H1 (cell line): ENCODE data around the gene FRMD5. TPM values are rescaled to one million over a fixed set of nuclear protein-coding genes. Genes with fewer than 3 reads are reported as not detected.
A peak's percentile ranks its signal among the peaks of the same experiment; 100 is the strongest.

ENCODE experiments used
- SIN3A ChIP-seq, 2 experiments: IDR thresholded peaks in 1 of 2; conservative IDR thresholded peaks in 1 of 2; 2 replicates each; pipeline ENCODE4 v1.6.1; 2011 to 2012; ENCODE audit warnings: low read length in 2 of 2, improper control_type of control experiment in 1 of 2, low read depth in 1 of 2, mild to moderate bottlenecking in 1 of 2
- polyA plus RNA-seq, 7 experiments: library from polyadenylated mRNA; depleted of rRNA in 3 of 7; stranded (reverse) in 5 of 7; unstranded in 2 of 7; fragments of >200 nt in 5 of 7; fragments of 200-250 nt in 2 of 7; gene quantifications; 1 replicate in 5 of 7; 2 replicates in 1 of 7; 4 replicates in 1 of 7; pipeline versions ENCODE4 v1.2.1 to v1.2.3, GENCODE V29; 2011 to 2013; ENCODE audit warnings: missing spikeins in 2 of 7, mixed read lengths in 2 of 7
- total RNA-seq: library from RNA; stranded (reverse); fragmentation: NEBNext Ultra II Directional; extraction: Animal tissue kit (Norgen Biotek cat#: 25700); gene quantifications from 2 replicates; pipeline ENCODE4 v1.2.1, GENCODE V29; 2021
- TF ChIP-seq, protein P1 (sequence below): IDR thresholded peaks from 2 replicates; pipeline ENCODE4 v1.6.1; 2011; ENCODE audit warnings: low read length, improper control_type of control experiment
- TF ChIP-seq, protein P2 (sequence below): fragments of 300-600 bp; sonication (generic); IDR thresholded peaks from 2 replicates; pipeline ENCODE4 v1.7.1; 2012; ENCODE audit warnings: low read length, moderate library complexity, mild to moderate bottlenecking, inconsistent platforms; ENCODE audit not compliant: insufficient replicate concordance
- TF ChIP-seq, protein P3 (sequence below): IDR thresholded peaks from 2 replicates; pipeline ENCODE4 v1.6.1; 2012; ENCODE audit warnings: inconsistent platforms

The FRMD5 gene
- total and polyA plus RNA-seq, 2 of the 8 experiments (the other 6 are each of a cell fraction or from before 2014, with no cell fraction given): 10.1 to 12.6 TPM

DNA sequence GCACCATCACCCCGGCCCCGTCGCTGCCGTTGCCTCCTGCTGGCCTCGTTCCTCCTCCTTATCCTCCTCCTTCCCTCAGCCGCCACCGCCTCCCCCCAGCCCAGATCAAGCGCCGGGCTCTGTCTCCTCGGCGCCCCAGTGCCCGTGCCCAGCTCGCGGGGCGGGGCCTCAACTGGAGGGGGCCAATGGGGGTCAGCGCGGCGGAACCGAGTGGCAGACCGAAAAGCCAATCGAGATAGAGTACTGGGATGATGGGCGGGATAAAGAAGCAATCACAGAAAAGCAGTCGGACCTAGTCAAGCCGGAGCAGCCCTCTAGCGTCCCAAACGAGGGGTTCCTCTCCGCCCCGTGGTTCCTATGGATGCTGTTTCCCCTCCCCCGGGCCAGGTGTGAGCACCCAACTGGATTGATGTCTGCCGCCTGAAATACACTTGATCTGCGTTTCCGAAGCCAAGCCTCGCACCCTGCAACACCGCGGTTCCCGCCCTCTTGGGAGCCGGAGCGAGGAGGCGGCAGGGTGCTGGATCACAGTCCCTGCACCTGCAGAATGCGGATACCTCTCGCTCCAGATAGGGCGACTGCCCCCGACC is at the start of gene FRMD5 (continued):
- TF ChIP-seq, protein P1, sequence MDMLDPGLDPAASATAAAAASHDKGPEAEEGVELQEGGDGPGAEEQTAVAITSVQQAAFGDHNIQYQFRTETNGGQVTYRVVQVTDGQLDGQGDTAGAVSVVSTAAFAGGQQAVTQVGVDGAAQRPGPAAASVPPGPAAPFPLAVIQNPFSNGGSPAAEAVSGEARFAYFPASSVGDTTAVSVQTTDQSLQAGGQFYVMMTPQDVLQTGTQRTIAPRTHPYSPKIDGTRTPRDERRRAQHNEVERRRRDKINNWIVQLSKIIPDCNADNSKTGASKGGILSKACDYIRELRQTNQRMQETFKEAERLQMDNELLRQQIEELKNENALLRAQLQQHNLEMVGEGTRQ: no peak
- TF ChIP-seq, protein P2, sequence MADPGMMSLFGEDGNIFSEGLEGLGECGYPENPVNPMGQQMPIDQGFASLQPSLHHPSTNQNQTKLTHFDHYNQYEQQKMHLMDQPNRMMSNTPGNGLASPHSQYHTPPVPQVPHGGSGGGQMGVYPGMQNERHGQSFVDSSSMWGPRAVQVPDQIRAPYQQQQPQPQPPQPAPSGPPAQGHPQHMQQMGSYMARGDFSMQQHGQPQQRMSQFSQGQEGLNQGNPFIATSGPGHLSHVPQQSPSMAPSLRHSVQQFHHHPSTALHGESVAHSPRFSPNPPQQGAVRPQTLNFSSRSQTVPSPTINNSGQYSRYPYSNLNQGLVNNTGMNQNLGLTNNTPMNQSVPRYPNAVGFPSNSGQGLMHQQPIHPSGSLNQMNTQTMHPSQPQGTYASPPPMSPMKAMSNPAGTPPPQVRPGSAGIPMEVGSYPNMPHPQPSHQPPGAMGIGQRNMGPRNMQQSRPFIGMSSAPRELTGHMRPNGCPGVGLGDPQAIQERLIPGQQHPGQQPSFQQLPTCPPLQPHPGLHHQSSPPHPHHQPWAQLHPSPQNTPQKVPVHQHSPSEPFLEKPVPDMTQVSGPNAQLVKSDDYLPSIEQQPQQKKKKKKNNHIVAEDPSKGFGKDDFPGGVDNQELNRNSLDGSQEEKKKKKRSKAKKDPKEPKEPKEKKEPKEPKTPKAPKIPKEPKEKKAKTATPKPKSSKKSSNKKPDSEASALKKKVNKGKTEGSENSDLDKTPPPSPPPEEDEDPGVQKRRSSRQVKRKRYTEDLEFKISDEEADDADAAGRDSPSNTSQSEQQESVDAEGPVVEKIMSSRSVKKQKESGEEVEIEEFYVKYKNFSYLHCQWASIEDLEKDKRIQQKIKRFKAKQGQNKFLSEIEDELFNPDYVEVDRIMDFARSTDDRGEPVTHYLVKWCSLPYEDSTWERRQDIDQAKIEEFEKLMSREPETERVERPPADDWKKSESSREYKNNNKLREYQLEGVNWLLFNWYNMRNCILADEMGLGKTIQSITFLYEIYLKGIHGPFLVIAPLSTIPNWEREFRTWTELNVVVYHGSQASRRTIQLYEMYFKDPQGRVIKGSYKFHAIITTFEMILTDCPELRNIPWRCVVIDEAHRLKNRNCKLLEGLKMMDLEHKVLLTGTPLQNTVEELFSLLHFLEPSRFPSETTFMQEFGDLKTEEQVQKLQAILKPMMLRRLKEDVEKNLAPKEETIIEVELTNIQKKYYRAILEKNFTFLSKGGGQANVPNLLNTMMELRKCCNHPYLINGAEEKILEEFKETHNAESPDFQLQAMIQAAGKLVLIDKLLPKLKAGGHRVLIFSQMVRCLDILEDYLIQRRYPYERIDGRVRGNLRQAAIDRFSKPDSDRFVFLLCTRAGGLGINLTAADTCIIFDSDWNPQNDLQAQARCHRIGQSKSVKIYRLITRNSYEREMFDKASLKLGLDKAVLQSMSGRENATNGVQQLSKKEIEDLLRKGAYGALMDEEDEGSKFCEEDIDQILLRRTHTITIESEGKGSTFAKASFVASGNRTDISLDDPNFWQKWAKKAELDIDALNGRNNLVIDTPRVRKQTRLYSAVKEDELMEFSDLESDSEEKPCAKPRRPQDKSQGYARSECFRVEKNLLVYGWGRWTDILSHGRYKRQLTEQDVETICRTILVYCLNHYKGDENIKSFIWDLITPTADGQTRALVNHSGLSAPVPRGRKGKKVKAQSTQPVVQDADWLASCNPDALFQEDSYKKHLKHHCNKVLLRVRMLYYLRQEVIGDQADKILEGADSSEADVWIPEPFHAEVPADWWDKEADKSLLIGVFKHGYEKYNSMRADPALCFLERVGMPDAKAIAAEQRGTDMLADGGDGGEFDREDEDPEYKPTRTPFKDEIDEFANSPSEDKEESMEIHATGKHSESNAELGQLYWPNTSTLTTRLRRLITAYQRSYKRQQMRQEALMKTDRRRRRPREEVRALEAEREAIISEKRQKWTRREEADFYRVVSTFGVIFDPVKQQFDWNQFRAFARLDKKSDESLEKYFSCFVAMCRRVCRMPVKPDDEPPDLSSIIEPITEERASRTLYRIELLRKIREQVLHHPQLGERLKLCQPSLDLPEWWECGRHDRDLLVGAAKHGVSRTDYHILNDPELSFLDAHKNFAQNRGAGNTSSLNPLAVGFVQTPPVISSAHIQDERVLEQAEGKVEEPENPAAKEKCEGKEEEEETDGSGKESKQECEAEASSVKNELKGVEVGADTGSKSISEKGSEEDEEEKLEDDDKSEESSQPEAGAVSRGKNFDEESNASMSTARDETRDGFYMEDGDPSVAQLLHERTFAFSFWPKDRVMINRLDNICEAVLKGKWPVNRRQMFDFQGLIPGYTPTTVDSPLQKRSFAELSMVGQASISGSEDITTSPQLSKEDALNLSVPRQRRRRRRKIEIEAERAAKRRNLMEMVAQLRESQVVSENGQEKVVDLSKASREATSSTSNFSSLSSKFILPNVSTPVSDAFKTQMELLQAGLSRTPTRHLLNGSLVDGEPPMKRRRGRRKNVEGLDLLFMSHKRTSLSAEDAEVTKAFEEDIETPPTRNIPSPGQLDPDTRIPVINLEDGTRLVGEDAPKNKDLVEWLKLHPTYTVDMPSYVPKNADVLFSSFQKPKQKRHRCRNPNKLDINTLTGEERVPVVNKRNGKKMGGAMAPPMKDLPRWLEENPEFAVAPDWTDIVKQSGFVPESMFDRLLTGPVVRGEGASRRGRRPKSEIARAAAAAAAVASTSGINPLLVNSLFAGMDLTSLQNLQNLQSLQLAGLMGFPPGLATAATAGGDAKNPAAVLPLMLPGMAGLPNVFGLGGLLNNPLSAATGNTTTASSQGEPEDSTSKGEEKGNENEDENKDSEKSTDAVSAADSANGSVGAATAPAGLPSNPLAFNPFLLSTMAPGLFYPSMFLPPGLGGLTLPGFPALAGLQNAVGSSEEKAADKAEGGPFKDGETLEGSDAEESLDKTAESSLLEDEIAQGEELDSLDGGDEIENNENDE: no peak
- TF ChIP-seq, protein P3, sequence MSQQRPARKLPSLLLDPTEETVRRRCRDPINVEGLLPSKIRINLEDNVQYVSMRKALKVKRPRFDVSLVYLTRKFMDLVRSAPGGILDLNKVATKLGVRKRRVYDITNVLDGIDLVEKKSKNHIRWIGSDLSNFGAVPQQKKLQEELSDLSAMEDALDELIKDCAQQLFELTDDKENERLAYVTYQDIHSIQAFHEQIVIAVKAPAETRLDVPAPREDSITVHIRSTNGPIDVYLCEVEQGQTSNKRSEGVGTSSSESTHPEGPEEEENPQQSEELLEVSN: peak; percentile 94
- TF ChIP-seq SIN3A (conservative IDR thresholded peaks at IDR 0.05 in 1 of 2, IDR thresholded peaks at IDR 0.05 in 1 of 2; ENCODE audit: low read depth in 1 of 2, low read length in 2 of 2): 0 out of 4 replicates have a peak, but pooled peaks of 1 of the 2 experiments have one; percentile 32
- TF ChIP-seq, all 59 proteins: peak for 20
